GM12801 (cell line): ENCODE measurements around the gene MBD5.

Experiments used
- CTCF ChIP-seq: IDR thresholded peaks from one replicate; pipeline ENCODE4 v1.5.1; 2011; ENCODE audit warnings: control low read depth; ENCODE audit not compliant: insufficient read length; ENCODE audit errors: extremely low read depth

MBD5 gene

GRCh38 chr2:148560496-148560895 lies 539.6 kb downstream of the MBD5 start:
- no peak for TF ChIP-seq CTCF

- no peak for TF ChIP-seq CTCF
These were observed 540.5 kb downstream of the MBD5 start for GRCh38 chr2:148561389-148561788.

GRCh38 chr2:148565272-148565894 lies 544.5 kb downstream of the MBD5 start:
- TF ChIP-seq CTCF = no peak
